ENCODE measurements around the gene SRSF2.
"Not testable (repeated sequence)": the region's sequence is repeated elsewhere in the genome, so short reads cannot be mapped to it uniquely, and the experiment has no call there.

The SRSF2 gene

GRCh38 chr17:76718516-76718915, 18.6 kb downstream of the SRSF2 start:
- no peak for DNase-seq

- no peak for DNase-seq
These were observed 20.3 kb downstream of the SRSF2 start for GRCh38 chr17:76716839-76717215.

GRCh38 chr17:76716146-76716838, 20.8 kb downstream of the SRSF2 start:
- DNase-seq, result no peak

- no peak for DNase-seq
These were observed 21.7 kb downstream of the SRSF2 start for GRCh38 chr17:76715496-76715830.

GRCh38 chr17:76714822-76715495, 22.2 kb downstream of the SRSF2 start:
- DNase-seq, result no peak

GRCh38 chr17:76714336-76714735, 22.8 kb downstream of the SRSF2 start:
- DNase-seq, result no peak

GRCh38 chr17:76713765-76714164, 23.4 kb downstream of the SRSF2 start:
- no peak for DNase-seq

GRCh38 chr17:76712321-76712720, 24.8 kb downstream of the SRSF2 start:
- not testable (repeated sequence) for DNase-seq

- DNase-seq, result no peak
These were observed 26.1 kb downstream of the SRSF2 start, which contains the start of gene MXRA7 for GRCh38 chr17:76710863-76711611. Gene MXRA7, minus strand, starts transcription at chr17:76710965. Its CDS starts 19 bp downstream, at chr17:76710946.

- not testable (repeated sequence) for DNase-seq
These were observed 26.9 kb downstream of the SRSF2 start for GRCh38 chr17:76709951-76710862.

GRCh38 chr17:76709077-76709950, 27.8 kb downstream of the SRSF2 start:
- no peak for DNase-seq

- no peak for DNase-seq
These were observed 28.9 kb downstream of the SRSF2 start for GRCh38 chr17:76707985-76708807.

GRCh38 chr17:76706817-76707216, 30.3 kb downstream of the SRSF2 start:
- no peak for DNase-seq

GRCh38 chr17:76704805-76705204, 32.3 kb downstream of the SRSF2 start:
- no peak for DNase-seq

- DNase-seq, result no peak
These were observed 34.0 kb downstream of the SRSF2 start for GRCh38 chr17:76702941-76703637.

- DNase-seq, result no peak
These were observed 35.1 kb downstream of the SRSF2 start for GRCh38 chr17:76702076-76702475.

- no peak for DNase-seq
These were observed 35.6 kb downstream of the SRSF2 start for GRCh38 chr17:76701471-76701967.

- DNase-seq, result no peak
These were observed 36.3 kb downstream of the SRSF2 start for GRCh38 chr17:76700617-76701470.

- DNase-seq, result peak; percentile 49
These were observed 36.9 kb downstream of the SRSF2 start for GRCh38 chr17:76700270-76700616.

Measured in DMS153 (cell line).